K562 (cell line): Measurements from ENCODE around the gene HP1BP3. TPM values are rescaled to one million over a fixed set of nuclear protein-coding genes. Genes with fewer than 3 reads are reported as not detected.
A peak's percentile ranks its signal among the peaks of the same experiment; 100 is the strongest.

ENCODE experiments used
- CEBPZ ChIP-seq: fragments of 150-350 bp; IDR thresholded peaks from 2 replicates; pipeline ENCODE4 v1.6.1; 2014; ENCODE audit warnings: low read depth, mild to moderate bottlenecking, low read length, borderline replicate concordance
- ESRRB ChIP-seq: fragments of 250-450 bp; sonication (Bioruptor Pico); IDR thresholded peaks from 2 replicates; pipeline ENCODE4 v1.5.0; 2020; ENCODE audit warnings: mild to moderate bottlenecking, moderate library complexity, borderline replicate concordance
- GATA2 ChIP-seq: sonication (generic); formaldehyde crosslinking; IDR thresholded peaks from 2 replicates; pipeline ENCODE4 v1.4.0; 2020; ENCODE audit warnings: mild to moderate bottlenecking, missing genetic modification reagents
- HLTF ChIP-seq: fragments of 450-650 bp; IDR thresholded peaks from 2 replicates; pipeline ENCODE4 v1.6.1; 2016
- HNRNPK ChIP-seq: fragments of 200-400 bp; formaldehyde crosslinking; IDR thresholded peaks from one replicate; pipeline ENCODE4 v1.6.1; 2018; ENCODE audit warnings: mild to moderate bottlenecking, low read depth, low read length; ENCODE audit not compliant: poor library complexity, severe bottlenecking
- ILK ChIP-seq: fragments of 450-650 bp; IDR thresholded peaks from 2 replicates; pipeline ENCODE4 v1.6.1; 2016; ENCODE audit warnings: missing genetic modification characterization, low read depth, mild to moderate bottlenecking, missing compliant biosample characterization, moderate library complexity, borderline replicate concordance
- RBFOX2 ChIP-seq: fragments of 200-400 bp; formaldehyde crosslinking; IDR thresholded peaks from 2 replicates; pipeline ENCODE4 v1.6.1; 2017; ENCODE audit warnings: low read depth, mild to moderate bottlenecking, low read length, moderate library complexity
- RERE ChIP-seq: sonication (generic); formaldehyde crosslinking; IDR thresholded peaks from 2 replicates; pipeline ENCODE4 v1.8.0; 2023; ENCODE audit warnings: missing genetic modification reagents, mild to moderate bottlenecking, borderline replicate concordance
- SP1 ChIP-seq: sonication (generic); formaldehyde crosslinking; IDR thresholded peaks from 2 replicates; pipeline ENCODE4 v1.8.1; 2022; ENCODE audit warnings: mild to moderate bottlenecking, missing genetic modification reagents
- ZBTB7A ChIP-seq: IDR thresholded peaks from 2 replicates; pipeline ENCODE4 v1.6.1; 2011; ENCODE audit warnings: low read depth, mild to moderate bottlenecking, low read length, moderate library complexity, borderline replicate concordance; ENCODE audit not compliant: control insufficient read depth
- polyA plus RNA-seq, 8 experiments: library from polyadenylated mRNA; depleted of rRNA in 4 of 8; stranded (reverse) in 5 of 8; unstranded in 3 of 8; fragments of >200 nt; fragmentation: Nextera tagmentation in 2 of 8; fragmentation: Illumina TruSeq in 1 of 8; extraction: Ambion mirVana in 2 of 8; extraction: Trizol in 1 of 8; gene quantifications; 2 replicates each; pipeline versions ENCODE4 v1.2.1 to v1.2.3, GENCODE V29; 2011 to 2014; ENCODE audit warnings: inconsistent platforms in 1 of 8, missing spikeins in 1 of 8
- total RNA-seq, 7 experiments: library from RNA; depleted of rRNA in 6 of 7; stranded (reverse); fragments of >200 nt in 6 of 7; fragmentation: Illumina TruSeq in 2 of 7; extraction: Trizol in 2 of 7; gene quantifications; 2 replicates each; pipeline versions ENCODE4 v1.2.1 to v1.2.3, GENCODE V29; 2011 to 2021; ENCODE audit warnings: low replicate concordance in 1 of 7
- TF ChIP-seq, protein P1 (sequence below): fragments of 250-450 bp; sonication (Bioruptor Pico); IDR thresholded peaks from 2 replicates; pipeline ENCODE4 v1.4.0; 2020; ENCODE audit warnings: mild to moderate bottlenecking
- TF ChIP-seq, protein P2 (sequence below): fragments of 150-350 bp; conservative IDR thresholded peaks from 2 replicates; pipeline ENCODE4 v1.6.1; 2014; ENCODE audit warnings: low read length

HP1BP3 gene
- total and polyA plus RNA-seq, 9 of the 15 experiments (the other 6 are each of a cell fraction or from before 2014, with no cell fraction given), result 57.3 to 513 (median 240) TPM

DNA sequence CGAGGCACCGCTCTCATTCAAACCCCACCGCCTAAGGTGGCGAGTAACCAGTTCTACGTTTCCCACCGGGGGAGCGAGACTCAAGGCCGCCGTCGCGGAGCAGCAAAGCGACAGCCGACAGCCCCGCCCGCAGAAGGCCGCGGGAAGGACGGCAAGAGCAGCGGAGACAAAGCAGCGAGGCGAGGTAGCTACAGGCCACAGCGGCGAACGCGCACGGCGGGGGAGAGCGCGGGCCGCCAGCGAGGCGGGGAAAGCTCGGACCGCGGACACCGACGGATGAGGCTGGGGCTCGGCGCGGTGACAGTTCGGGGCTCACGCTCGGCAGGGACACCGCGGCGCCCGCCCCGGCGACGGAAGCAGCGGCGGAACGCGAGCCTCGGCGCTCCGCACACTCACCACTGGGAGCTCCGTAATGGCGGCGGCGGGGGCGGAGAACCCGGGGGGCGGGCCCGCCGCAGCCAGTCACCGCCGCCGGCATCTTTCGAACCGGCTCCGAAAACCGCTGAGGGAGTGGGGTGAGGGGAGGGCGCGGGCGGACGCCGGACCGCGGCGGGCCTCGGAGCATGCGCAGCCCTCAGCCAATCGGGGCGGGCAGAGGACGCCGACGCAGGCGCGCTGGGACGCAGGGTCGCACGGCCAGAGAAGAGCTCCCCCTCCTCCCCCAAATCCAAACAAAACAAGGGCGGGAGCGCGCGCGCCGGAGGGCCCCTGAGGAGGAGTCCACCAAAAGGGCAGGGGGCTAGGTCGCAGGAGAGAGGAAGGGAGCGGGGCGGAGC, 666 bp downstream of the HP1BP3 start (continued):
- TF ChIP-seq RERE, result 0 out of 2 replicates have a peak, but pooled peaks have one; percentile 77
- TF ChIP-seq SP1 (CRISPR knock-in tag), result peak; percentile 80
- no peak for TF ChIP-seq ESRRB (CRISPR knock-in tag)
- TF ChIP-seq HNRNPK, result peak; percentile 24
- TF ChIP-seq ZBTB7A, result peak; percentile 93
- TF ChIP-seq HLTF, result no peak; the same call in 1 of the 2 replicates
- TF ChIP-seq, protein P1, sequence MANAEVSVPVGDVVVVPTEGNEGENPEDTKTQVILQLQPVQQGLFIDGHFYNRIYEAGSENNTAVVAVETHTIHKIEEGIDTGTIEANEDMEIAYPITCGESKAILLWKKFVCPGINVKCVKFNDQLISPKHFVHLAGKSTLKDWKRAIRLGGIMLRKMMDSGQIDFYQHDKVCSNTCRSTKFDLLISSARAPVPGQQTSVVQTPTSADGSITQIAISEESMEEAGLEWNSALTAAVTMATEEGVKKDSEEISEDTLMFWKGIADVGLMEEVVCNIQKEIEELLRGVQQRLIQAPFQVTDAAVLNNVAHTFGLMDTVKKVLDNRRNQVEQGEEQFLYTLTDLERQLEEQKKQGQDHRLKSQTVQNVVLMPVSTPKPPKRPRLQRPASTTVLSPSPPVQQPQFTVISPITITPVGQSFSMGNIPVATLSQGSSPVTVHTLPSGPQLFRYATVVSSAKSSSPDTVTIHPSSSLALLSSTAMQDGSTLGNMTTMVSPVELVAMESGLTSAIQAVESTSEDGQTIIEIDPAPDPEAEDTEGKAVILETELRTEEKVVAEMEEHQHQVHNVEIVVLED (CRISPR knock-in tag), result peak; percentile 87
- no peak for TF ChIP-seq GATA2 (CRISPR knock-in tag)
- TF ChIP-seq, protein P2, sequence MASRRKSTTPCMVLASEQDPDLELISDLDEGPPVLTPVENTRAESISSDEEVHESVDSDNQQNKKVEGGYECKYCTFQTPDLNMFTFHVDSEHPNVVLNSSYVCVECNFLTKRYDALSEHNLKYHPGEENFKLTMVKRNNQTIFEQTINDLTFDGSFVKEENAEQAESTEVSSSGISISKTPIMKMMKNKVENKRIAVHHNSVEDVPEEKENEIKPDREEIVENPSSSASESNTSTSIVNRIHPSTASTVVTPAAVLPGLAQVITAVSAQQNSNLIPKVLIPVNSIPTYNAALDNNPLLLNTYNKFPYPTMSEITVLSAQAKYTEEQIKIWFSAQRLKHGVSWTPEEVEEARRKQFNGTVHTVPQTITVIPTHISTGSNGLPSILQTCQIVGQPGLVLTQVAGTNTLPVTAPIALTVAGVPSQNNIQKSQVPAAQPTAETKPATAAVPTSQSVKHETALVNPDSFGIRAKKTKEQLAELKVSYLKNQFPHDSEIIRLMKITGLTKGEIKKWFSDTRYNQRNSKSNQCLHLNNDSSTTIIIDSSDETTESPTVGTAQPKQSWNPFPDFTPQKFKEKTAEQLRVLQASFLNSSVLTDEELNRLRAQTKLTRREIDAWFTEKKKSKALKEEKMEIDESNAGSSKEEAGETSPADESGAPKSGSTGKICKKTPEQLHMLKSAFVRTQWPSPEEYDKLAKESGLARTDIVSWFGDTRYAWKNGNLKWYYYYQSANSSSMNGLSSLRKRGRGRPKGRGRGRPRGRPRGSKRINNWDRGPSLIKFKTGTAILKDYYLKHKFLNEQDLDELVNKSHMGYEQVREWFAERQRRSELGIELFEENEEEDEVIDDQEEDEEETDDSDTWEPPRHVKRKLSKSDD, result no peak
- TF ChIP-seq CEBPZ, result no peak
- no peak for TF ChIP-seq ILK (tag)
- TF ChIP-seq RBFOX2, result peak; percentile 96
